Gastroesophageal sphincter (tissue), 4 donors: ENCODE measurements around the gene MYOZ3. TPM values are rescaled to one million over a fixed set of nuclear protein-coding genes. Genes with fewer than 3 reads are reported as not detected.
A peak's percentile ranks its signal among the peaks of the same experiment; 100 is the strongest.

Source experiments
- ATAC-seq: fragments of 150-250 bp; one replicate; pipeline ENCODE4 v1.9.1; 2016; ENCODE audit warnings: mild to moderate bottlenecking, moderate library complexity
- H3K27ac ChIP-seq, 4 donors: fragments of 200-600 bp; sonication (generic) in 3 of 4; 1 replicate in 3 of 4; 2 replicates in 1 of 4; pipeline ENCODE4 v1.5.1; 2016 to 2019
- H3K27me3 ChIP-seq: fragments of 200-600 bp; sonication (generic); one replicate; pipeline ENCODE4 v1.5.1; 2019
- H3K36me3 ChIP-seq, 2 donors: fragments of 200-600 bp; sonication (generic); one replicate each; pipeline ENCODE4 v1.5.1; 2019; ENCODE audit warnings: control low read depth in 1 of 2
- H3K4me1 ChIP-seq, 3 donors: fragments of 200-600 bp; sonication (generic); 1 replicate in 2 of 3; 2 replicates in 1 of 3; pipeline ENCODE4 v1.5.1; 2016 to 2019; ENCODE audit warnings: control low read depth in 2 of 3
- H3K4me3 ChIP-seq, 2 donors: fragments of 200-600 bp; sonication (generic); one replicate each; pipeline ENCODE4 v1.5.1; 2019; ENCODE audit warnings: mild to moderate bottlenecking in 1 of 2, moderate library complexity in 1 of 2
- H3K9me3 ChIP-seq, 3 donors: fragments of 200-600 bp; sonication (generic); one replicate each; pipeline ENCODE4 v1.5.1; 2017 to 2019; ENCODE audit warnings: control low read depth in 2 of 3
- EP300 ChIP-seq: sonication (generic); formaldehyde crosslinking; IDR thresholded peaks from one replicate; pipeline ENCODE4 v1.6.1; 2017; ENCODE audit warnings: antibody characterized with exemption, mild to moderate bottlenecking
- POLR2A ChIP-seq, 2 donors: fragments of 450-650 bp; IDR thresholded peaks; one replicate each; pipeline ENCODE4 v1.6.1; 2017; ENCODE audit warnings: antibody characterized with exemption in 2 of 2, mild to moderate bottlenecking in 2 of 2, moderate library complexity in 1 of 2
- POLR2AphosphoS5 ChIP-seq: sonication (generic); formaldehyde crosslinking; IDR thresholded peaks from one replicate; pipeline ENCODE4 v1.6.1; 2017; ENCODE audit warnings: antibody characterized with exemption
- whole genome bisulfite sequencing, 2 donors: methylation state at CpG; one replicate each; pipeline ENCODE4 v1.1.5; 2018; ENCODE audit warnings: low coverage in 1 of 2; 5-methylcytosine and 5-hydroxymethylcytosine counted together
- total RNA-seq, 4 donors: library from RNA; depleted of rRNA; stranded (reverse); fragments of >200 nt; gene quantifications; one replicate each; pipeline ENCODE4 v1.1.0, GENCODE V29; 2016
- TF ChIP-seq, protein P1 (sequence below), 4 experiments: fragments of 200-600 bp in 2 of 4; fragments of 450-650 bp in 2 of 4; sonication (generic) in 1 of 4; IDR thresholded peaks; one replicate each; pipeline ENCODE4 v1.5.1; 2017 to 2019; ENCODE audit warnings: antibody characterized with exemption in 4 of 4, mild to moderate bottlenecking in 2 of 4, moderate library complexity in 2 of 4

The MYOZ3 gene
- total RNA-seq, 4 donors from 2014 or later = 0.13 to 0.62 (median 0.22) TPM; not detected in 1

GRCh38 chr5:150706776-150707390 is 45.8 kb downstream of the MYOZ3 start:
- no peak for ATAC-seq
- no peaks in the 10 kb centered on the region for H3K27me3 ChIP-seq
- H3K4me1 ChIP-seq = no peaks in the 10 kb centered on the region
- H3K9me3 ChIP-seq = no peaks in the 10 kb centered on the region
- H3K4me3 ChIP-seq = no peak overlapping the region
- H3K36me3 ChIP-seq = peaks cover 4 to 45% of the 10 kb centered on the region in 2 donors
- no peak overlapping the region for H3K27ac ChIP-seq
- TF ChIP-seq POLR2A (IDR thresholded peaks at IDR 0.05) (no peak), EP300 (no peak), POLR2AphosphoS5 (no peak)
- TF ChIP-seq, protein P1, sequence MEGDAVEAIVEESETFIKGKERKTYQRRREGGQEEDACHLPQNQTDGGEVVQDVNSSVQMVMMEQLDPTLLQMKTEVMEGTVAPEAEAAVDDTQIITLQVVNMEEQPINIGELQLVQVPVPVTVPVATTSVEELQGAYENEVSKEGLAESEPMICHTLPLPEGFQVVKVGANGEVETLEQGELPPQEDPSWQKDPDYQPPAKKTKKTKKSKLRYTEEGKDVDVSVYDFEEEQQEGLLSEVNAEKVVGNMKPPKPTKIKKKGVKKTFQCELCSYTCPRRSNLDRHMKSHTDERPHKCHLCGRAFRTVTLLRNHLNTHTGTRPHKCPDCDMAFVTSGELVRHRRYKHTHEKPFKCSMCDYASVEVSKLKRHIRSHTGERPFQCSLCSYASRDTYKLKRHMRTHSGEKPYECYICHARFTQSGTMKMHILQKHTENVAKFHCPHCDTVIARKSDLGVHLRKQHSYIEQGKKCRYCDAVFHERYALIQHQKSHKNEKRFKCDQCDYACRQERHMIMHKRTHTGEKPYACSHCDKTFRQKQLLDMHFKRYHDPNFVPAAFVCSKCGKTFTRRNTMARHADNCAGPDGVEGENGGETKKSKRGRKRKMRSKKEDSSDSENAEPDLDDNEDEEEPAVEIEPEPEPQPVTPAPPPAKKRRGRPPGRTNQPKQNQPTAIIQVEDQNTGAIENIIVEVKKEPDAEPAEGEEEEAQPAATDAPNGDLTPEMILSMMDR (IDR thresholded peaks at IDR 0.05) = no peak
- WGBS, 2 donors = 35 to 49% methylated on average over 2 to 4 of the region's 4 CpGs

GRCh38 chr5:150710165-150710564 is 49.1 kb downstream of the MYOZ3 start:
- no peaks in the 10 kb centered on the region for H3K4me1 ChIP-seq
- H3K36me3 ChIP-seq = peaks cover 4 to 78% of the 10 kb centered on the region in 2 donors
- H3K27me3 ChIP-seq = no peaks in the 10 kb centered on the region
- no peak overlapping the region for H3K4me3 ChIP-seq
- no peak overlapping the region for H3K27ac ChIP-seq
- H3K9me3 ChIP-seq = no peaks in the 10 kb centered on the region
- 40 to 48% methylated on average over 2 of the region's 2 CpGs for WGBS, 2 donors
- TF ChIP-seq, protein P1 (IDR thresholded peaks at IDR 0.05) = peak in 1 of 4 experiments; percentile 34
- TF ChIP-seq EP300 = no peak
- no peak for ATAC-seq

- Histone ChIP-seq H3K4me1 (no peaks in the 10 kb centered on the region), H3K4me3 (no peak overlapping the region), H3K9me3 (no peaks in the 10 kb centered on the region), H3K27ac (no peak overlapping the region), H3K27me3 (no peaks in the 10 kb centered on the region), H3K36me3 (peaks cover 22 to 98% of the 10 kb centered on the region in 2 donors)
- 81 to 96% methylated on average over 2 of the region's 2 CpGs for WGBS, 2 donors
- ATAC-seq = no peak
- TF ChIP-seq POLR2AphosphoS5 = no peak
- TF ChIP-seq, protein P1 (IDR thresholded peaks at IDR 0.05) = no peak
- no peak for TF ChIP-seq POLR2A (IDR thresholded peaks at IDR 0.05)
- TF ChIP-seq EP300 = no peak
These were observed 62.8 kb downstream of the MYOZ3 start for GRCh38 chr5:150723845-150724244.

Other genes with a start within 250 kb of the MYOZ3 start
- gene CD74, start 248.3 kb upstream of the MYOZ3 start, total RNA-seq = 100 to 1,000 TPM; 142 to 720 (median 338) TPM
- 1,000 to 10,000 TPM; 1,275 to 3,828 (median 2,502) TPM for gene RPS14, start 211.5 kb upstream of the MYOZ3 start, total RNA-seq
- 100 to 1,000 TPM in 1 of 4 donors, 10 to 100 TPM in 3; 58.3 to 146 (median 72.1) TPM for gene NDST1, start 153.1 kb upstream of the MYOZ3 start, total RNA-seq
- gene SYNPO, start 20.6 kb upstream of the MYOZ3 start, total RNA-seq = 10 to 100 TPM; 31.6 to 50.5 (median 37.4) TPM
- gene RBM22, start 39.8 kb downstream of the MYOZ3 start, total RNA-seq = 10 to 100 TPM; 24.3 to 37.2 (median 32.4) TPM
- gene DCTN4, start 97.8 kb downstream of the MYOZ3 start, total RNA-seq = 10 to 100 TPM; 49.8 to 78.6 (median 55.2) TPM
- 10 to 100 TPM; 35.9 to 58.3 (median 47.9) TPM for gene SMIM3, start 117.5 kb downstream of the MYOZ3 start, total RNA-seq
- gene IRGM, start 185.3 kb downstream of the MYOZ3 start, total RNA-seq = not detected
- gene ZNF300, start 243.7 kb downstream of the MYOZ3 start, total RNA-seq = 1 to 10 TPM; 1.7 to 6.5 (median 2.8) TPM